Spleen (tissue), 7 donors: ENCODE data around the gene RAD9A.

ENCODE experiments used
- POLR2A ChIP-seq, 3 donors: fragments of 450-650 bp; IDR thresholded peaks; one replicate each; pipeline ENCODE4 v1.5.1; 2017; ENCODE audit warnings: antibody characterized with exemption in 3 of 3, mild to moderate bottlenecking in 1 of 3
- TF ChIP-seq, protein P1 (sequence below), 11 experiments: fragments of 200-600 bp in 7 of 11; fragments of 450-650 bp in 4 of 11; sonication (generic) in 4 of 11; IDR thresholded peaks in 8 of 11; conservative IDR thresholded peaks in 3 of 11; 1 replicate in 7 of 11; 2 replicates in 4 of 11; pipeline versions ENCODE4 v1.4.0 to v1.8.0; 2016 to 2021; ENCODE audit warnings: antibody characterized with exemption in 11 of 11, inconsistent platforms in 4 of 11, mild to moderate bottlenecking in 1 of 11
- donor health status: DM: no; HTN: no; CAD: no; lungs with moderate emphysema.
- donor health status: DM: no; HTN: no; CAD: no.
- donor health status: DM: no; HTN: no; CAD: no.

DNA sequence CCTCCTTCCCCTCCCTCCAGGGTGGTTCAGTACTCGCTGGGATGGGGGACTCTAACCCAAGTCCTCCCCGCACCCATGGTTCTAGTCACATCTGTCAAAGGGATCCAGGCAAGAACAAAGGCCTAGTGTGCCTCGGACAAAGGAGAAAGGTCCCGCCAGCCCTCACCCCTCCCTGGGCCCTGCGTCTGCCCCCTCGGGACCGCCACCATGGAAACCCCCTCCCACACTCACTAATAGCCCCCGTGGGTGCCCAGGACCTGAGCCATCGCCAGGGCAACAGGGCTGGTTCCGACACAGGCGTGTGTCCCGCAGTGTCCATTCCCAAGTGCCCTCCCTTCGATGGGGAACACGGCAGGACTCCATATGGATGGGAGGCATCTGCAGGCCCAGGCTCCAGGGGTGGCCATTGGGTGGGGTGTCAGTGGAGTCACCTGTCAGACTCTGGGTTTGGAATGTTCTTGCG lies 18.6 kb downstream of the RAD9A start:
- TF ChIP-seq, protein P1, sequence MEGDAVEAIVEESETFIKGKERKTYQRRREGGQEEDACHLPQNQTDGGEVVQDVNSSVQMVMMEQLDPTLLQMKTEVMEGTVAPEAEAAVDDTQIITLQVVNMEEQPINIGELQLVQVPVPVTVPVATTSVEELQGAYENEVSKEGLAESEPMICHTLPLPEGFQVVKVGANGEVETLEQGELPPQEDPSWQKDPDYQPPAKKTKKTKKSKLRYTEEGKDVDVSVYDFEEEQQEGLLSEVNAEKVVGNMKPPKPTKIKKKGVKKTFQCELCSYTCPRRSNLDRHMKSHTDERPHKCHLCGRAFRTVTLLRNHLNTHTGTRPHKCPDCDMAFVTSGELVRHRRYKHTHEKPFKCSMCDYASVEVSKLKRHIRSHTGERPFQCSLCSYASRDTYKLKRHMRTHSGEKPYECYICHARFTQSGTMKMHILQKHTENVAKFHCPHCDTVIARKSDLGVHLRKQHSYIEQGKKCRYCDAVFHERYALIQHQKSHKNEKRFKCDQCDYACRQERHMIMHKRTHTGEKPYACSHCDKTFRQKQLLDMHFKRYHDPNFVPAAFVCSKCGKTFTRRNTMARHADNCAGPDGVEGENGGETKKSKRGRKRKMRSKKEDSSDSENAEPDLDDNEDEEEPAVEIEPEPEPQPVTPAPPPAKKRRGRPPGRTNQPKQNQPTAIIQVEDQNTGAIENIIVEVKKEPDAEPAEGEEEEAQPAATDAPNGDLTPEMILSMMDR (IDR thresholded peaks at IDR 0.05 in 8 of 11, conservative IDR thresholded peaks at IDR 0.05 in 3 of 11), result no peak
- TF ChIP-seq POLR2A (IDR thresholded peaks at IDR 0.05), result no peak
